ENCODE measurements around the gene BCAS4. TPM values are rescaled to one million over a fixed set of nuclear protein-coding genes. Genes with fewer than 3 reads are reported as not detected.

The BCAS4 gene
- total RNA-seq, 1 experiment from 2014 or later: 29.9 TPM

GRCh38 chr20:50787181-50787580 lies 7.7 kb upstream of the BCAS4 start:
- no peak overlapping the region for H3K4me3 Mint-ChIP-seq (ENCODE audit: unreplicated experiment)
- intact Hi-C loops (cut with micrococcal nuclease; ENCODE audit: unreplicated experiment): loop anchor here (10.0 kb wide), 1 partner anchor 322 kb away; no protein-coding TSS in a partner anchor

DNA sequence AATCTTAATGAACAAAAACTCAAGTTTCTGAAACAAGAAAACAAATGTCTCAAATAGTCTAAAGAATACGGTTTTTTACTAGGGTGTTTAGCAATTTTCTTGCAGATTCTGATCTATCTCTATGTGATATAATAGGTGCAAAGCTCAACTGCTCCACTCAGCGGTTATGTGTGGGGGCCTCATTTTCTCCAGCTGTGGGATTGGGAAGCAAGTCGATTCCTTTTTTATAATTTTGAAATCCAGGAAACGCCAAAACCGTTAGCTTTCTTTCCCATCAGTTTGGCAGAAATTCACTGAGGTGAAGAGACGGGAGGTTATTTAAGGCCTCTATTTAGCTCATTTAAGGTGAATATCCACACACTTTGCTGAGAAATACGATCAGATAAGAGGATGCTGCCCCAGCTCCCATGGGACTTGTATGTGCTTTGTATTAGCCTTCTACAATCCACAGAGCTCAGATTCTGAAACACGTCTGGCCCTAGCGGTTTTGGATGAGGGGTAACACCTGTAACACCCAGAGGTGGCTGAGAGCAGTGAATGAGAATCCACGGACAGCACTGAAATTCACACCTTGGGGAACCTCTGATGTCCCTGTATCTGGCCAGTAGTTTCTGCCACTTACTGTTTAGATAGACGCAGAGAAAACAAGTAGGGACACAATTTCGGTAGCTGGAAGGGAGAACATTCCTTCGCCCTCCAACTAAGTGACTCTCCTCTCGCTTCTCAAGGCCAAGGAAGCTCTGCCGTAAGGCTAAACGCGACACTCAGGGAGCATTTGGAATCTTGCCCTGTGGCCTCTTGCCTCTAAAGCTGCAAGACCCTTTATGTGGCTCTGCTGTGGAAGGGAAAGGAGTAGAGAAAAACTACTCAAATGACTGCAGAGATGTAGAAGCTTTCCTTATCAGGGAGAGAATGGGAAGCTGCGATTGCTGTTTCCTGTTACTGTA lies 6.5 kb upstream of the BCAS4 start:
- H3K9me3 Mint-ChIP-seq (ENCODE audit: unreplicated experiment): no peaks in the 10 kb centered on the region
- no peaks in the 10 kb centered on the region for H3K27me3 ChIP-seq (replicated peaks; ENCODE audit: control insufficient read depth, insufficient read depth, low read length)
- peaks cover 44% of the 10 kb centered on the region for H3K4me1 ChIP-seq
- no peak overlapping the region for H3K4me3 ChIP-seq (ENCODE audit: low read depth, low read length)
- peak overlapping the region; percentile 9 for H3K4me3 Mint-ChIP-seq (ENCODE audit: unreplicated experiment)
- H3K36me3 Mint-ChIP-seq (ENCODE audit: insufficient read depth, unreplicated experiment): peaks cover 19% of the 10 kb centered on the region
- no peaks in the 10 kb centered on the region for H3K36me3 ChIP-seq (ENCODE audit: control insufficient read depth, insufficient read depth, low read length)
- intact Hi-C loops (cut with micrococcal nuclease; ENCODE audit: unreplicated experiment): loop anchor here (1.0 to 10.0 kb wide), 8 partner anchors 27 to 602 kb away; no protein-coding TSS in a partner anchor
- BruUV-seq (replicated peaks): no TSS peak
- TF ChIP-seq, protein P1, sequence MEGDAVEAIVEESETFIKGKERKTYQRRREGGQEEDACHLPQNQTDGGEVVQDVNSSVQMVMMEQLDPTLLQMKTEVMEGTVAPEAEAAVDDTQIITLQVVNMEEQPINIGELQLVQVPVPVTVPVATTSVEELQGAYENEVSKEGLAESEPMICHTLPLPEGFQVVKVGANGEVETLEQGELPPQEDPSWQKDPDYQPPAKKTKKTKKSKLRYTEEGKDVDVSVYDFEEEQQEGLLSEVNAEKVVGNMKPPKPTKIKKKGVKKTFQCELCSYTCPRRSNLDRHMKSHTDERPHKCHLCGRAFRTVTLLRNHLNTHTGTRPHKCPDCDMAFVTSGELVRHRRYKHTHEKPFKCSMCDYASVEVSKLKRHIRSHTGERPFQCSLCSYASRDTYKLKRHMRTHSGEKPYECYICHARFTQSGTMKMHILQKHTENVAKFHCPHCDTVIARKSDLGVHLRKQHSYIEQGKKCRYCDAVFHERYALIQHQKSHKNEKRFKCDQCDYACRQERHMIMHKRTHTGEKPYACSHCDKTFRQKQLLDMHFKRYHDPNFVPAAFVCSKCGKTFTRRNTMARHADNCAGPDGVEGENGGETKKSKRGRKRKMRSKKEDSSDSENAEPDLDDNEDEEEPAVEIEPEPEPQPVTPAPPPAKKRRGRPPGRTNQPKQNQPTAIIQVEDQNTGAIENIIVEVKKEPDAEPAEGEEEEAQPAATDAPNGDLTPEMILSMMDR (IDR thresholded peaks at IDR 0.05; ENCODE audit: insufficient read depth in 1 of 2, low read depth in 1 of 2, low read length in 1 of 2, severe bottlenecking in 1 of 2, unreplicated experiment in 1 of 2): peak; percentile 86 to 96
- ChIA-PET CTCF (interaction anchor here (0.5 to 5.2 kb wide), 40 partner anchors 14 to 1960 kb away, joined by 3 to 119 read pairs (median 4); partner anchors contain the start of genes ADNP and PARD6B), POLR2A (interaction anchor here (0.5 to 3.8 kb wide), 7 partner anchors 14 to 391 kb away, joined by 3 to 21 read pairs (median 5); partner anchors contain the start of gene DPM1)
- DNase-seq: peak; percentile 88 to 89
- no peaks in the 10 kb centered on the region for H3K27me3 Mint-ChIP-seq (ENCODE audit: insufficient read depth, unreplicated experiment)
- peak overlapping the region; percentile 99 for H3K27ac Mint-ChIP-seq (ENCODE audit: unreplicated experiment)
- H3K9me3 ChIP-seq: no peaks in the 10 kb centered on the region
- peaks cover 54% of the 10 kb centered on the region for H3K4me1 Mint-ChIP-seq (ENCODE audit: low read depth, unreplicated experiment)

More at GRCh38 chr20:50787181-50787580, 7.7 kb upstream of the BCAS4 start:
- no peak overlapping the region for H3K4me3 ChIP-seq (ENCODE audit: low read depth, low read length)
- Mint-ChIP-seq H3K9me3 (ENCODE audit: unreplicated experiment) (no peaks in the 10 kb centered on the region), H3K4me1 (ENCODE audit: low read depth, unreplicated experiment) (peaks cover 44% of the 10 kb centered on the region), H3K27me3 (ENCODE audit: insufficient read depth, unreplicated experiment) (no peaks in the 10 kb centered on the region), H3K27ac (ENCODE audit: unreplicated experiment) (peak overlapping the region; percentile 99), H3K36me3 (ENCODE audit: insufficient read depth, unreplicated experiment) (peaks cover 12% of the 10 kb centered on the region)
- DNase-seq: no peak
- CTCF ChIA-PET: interaction anchor here (0.6 to 5.2 kb wide), 13 partner anchors 7 to 231 kb away, joined by 3 to 119 read pairs (median 8); partner anchors contain the start of genes BCAS4 and PARD6B
- TF ChIP-seq, protein P1 (IDR thresholded peaks at IDR 0.05; ENCODE audit: insufficient read depth in 1 of 2, low read depth in 1 of 2, low read length in 1 of 2, severe bottlenecking in 1 of 2, unreplicated experiment in 1 of 2): no peak
- H3K36me3 ChIP-seq (ENCODE audit: control insufficient read depth, insufficient read depth, low read length): no peaks in the 10 kb centered on the region; the same call in 1 of the 2 replicates
- H3K9me3 ChIP-seq: no peaks in the 10 kb centered on the region
- no peaks in the 10 kb centered on the region for H3K27me3 ChIP-seq (replicated peaks; ENCODE audit: control insufficient read depth, insufficient read depth, low read length)
- no TSS peak for BruUV-seq (replicated peaks)
- peaks cover 44% of the 10 kb centered on the region for H3K4me1 ChIP-seq
- POLR2A ChIA-PET: interaction anchor here (3.8 kb wide), 1 partner anchor 25 kb away, joined by 21 read pairs; no protein-coding TSS in a partner anchor

Measured in Caco-2 (cell line).